ENCODE data around the gene ANO4.
"Not testable (repeated sequence)": the region's sequence is repeated elsewhere in the genome, so short reads cannot be mapped to it uniquely, and the experiment has no call there.

The ANO4 gene

DNA sequence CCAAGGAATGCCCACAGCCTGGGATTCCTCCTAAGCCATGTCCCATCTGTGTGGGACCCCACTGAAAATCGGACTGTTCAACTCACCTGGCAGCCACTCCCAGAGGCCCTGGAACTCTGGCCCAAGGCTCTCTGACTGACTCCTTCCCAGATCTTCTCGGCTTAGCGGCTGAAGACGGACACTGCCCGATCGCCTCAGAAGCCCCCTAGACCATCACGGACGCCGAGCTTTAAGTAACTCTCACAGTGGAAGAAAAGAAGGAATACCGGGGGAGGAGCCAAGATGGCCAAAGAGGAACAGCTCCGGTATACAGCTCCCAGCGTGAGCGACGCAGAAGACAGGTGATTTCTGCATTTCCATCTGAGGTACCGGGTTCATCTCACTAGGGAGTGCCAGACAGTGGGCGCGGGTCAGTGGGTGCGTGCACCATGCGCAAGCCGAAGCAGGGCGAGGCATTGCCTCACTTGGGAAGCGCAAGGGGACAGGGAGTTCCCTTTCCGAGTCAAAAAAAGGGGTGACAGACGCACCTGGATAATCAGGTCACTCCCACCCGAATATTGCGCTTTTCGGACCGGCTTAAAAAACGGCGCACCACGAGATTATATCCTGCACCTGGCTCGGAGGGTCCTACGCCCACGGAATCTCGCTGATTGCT is 351.3 kb downstream of the ANO4 start:
- not testable (repeated sequence) for H3K79me1 ChIP-seq (ENCODE audit: low read depth, low read length); H3K14ac ChIP-seq (ENCODE audit: low read length); H4K91ac ChIP-seq (ENCODE audit: low read depth, low read length, poor library complexity); H3K27ac ChIP-seq (replicated peaks; ENCODE audit: low read length); H4K8ac ChIP-seq (ENCODE audit: low read depth, low read length); H3K23ac ChIP-seq (ENCODE audit: low read depth, low read length, poor library complexity); H2BK15ac ChIP-seq (ENCODE audit: low read length); H2AK5ac ChIP-seq (ENCODE audit: low read depth, low read length); H3K9me3 ChIP-seq (replicated peaks in 1 of 2; ENCODE audit: control insufficient read depth in 2 of 2, insufficient read depth in 1 of 2, low read depth in 1 of 2, low read length in 2 of 2); H2BK120ac ChIP-seq (ENCODE audit: low read depth, low read length); H3K4ac ChIP-seq (ENCODE audit: low read length); H3K18ac ChIP-seq (ENCODE audit: low read length); DNase-seq (ENCODE audit: low spot score); H2BK12ac ChIP-seq (ENCODE audit: low read length); H3K4me2 ChIP-seq (ENCODE audit: insufficient read depth, low read length, poor library complexity, severe bottlenecking); H3K27me3 ChIP-seq (ENCODE audit: control insufficient read depth in 3 of 3, insufficient read depth in 3 of 3, low read depth in 1 of 3, low read length in 3 of 3); H3K36me3 ChIP-seq (replicated peaks in 1 of 2; ENCODE audit: control insufficient read depth in 2 of 2, insufficient read depth in 2 of 2, low read length in 2 of 2); H3K4me1 ChIP-seq (ENCODE audit: control insufficient read depth in 2 of 2, insufficient read depth in 1 of 2, low read depth in 1 of 2, low read length in 2 of 2); H2BK5ac ChIP-seq (ENCODE audit: low read length); H3K9ac ChIP-seq (ENCODE audit: low read depth, low read length, poor library complexity)
- H2AFZ ChIP-seq (ENCODE audit: low read length): peak overlapping the region; percentile 59
- no CpG with 5 or more reads among the region's 35 CpGs for WGBS, 2 donors (ENCODE audit: extremely low coverage in 2 of 2, insufficient read length in 2 of 2, insufficient replicate concordance in 1 of 2)
- H3K4me3 ChIP-seq (ENCODE audit: low read length in 2 of 2): peak overlapping the region in 1 of 2 donors; percentile 60

DNA sequence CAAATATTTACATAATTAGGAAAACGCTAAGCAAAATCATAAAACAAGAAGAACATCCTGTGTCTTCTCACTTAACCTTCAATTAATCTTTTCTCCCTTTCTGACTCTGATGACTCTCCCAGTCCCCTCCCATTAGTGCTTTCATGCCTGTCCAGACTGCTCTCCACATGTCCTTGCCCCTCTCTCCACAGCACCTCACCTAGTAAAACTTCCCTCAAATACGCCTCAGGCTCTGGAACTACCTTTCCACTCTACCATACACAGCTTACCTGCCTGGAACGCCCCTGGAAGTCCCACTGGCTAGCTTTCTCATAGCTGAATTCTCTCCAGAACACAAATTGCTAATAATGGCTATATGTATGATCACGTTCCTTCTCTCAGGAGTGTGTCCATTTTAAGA is 370.7 kb downstream of the ANO4 start:
- H2AFZ ChIP-seq (ENCODE audit: low read length): no peak overlapping the region
- no peak overlapping the region for H2BK12ac ChIP-seq (ENCODE audit: low read length)
- H3K23ac ChIP-seq (ENCODE audit: low read depth, low read length, poor library complexity): no peak overlapping the region

GRCh38 chr12:101166866-101167265 is 372.3 kb downstream of the ANO4 start:
- Histone ChIP-seq H3K23ac (ENCODE audit: low read depth, low read length, poor library complexity) (no peak overlapping the region), H2AK5ac (ENCODE audit: low read depth, low read length) (no peak overlapping the region), H3K27me3 (ENCODE audit: control insufficient read depth in 3 of 3, insufficient read depth in 3 of 3, low read depth in 1 of 3, low read length in 3 of 3) (no peaks in the 10 kb centered on the region), H3K9ac (ENCODE audit: low read depth, low read length, poor library complexity) (no peak overlapping the region), H3K4me1 (ENCODE audit: control insufficient read depth in 2 of 2, insufficient read depth in 1 of 2, low read depth in 1 of 2, low read length in 2 of 2) (no peaks in the 10 kb centered on the region), H3K79me1 (ENCODE audit: low read depth, low read length) (no peaks in the 10 kb centered on the region), H2BK120ac (ENCODE audit: low read depth, low read length) (no peak overlapping the region), H2BK15ac (ENCODE audit: low read length) (no peak overlapping the region), H3K4me2 (ENCODE audit: insufficient read depth, low read length, poor library complexity, severe bottlenecking) (no peak overlapping the region), H4K8ac (ENCODE audit: low read depth, low read length) (no peak overlapping the region), H3K36me3 (replicated peaks in 1 of 2; ENCODE audit: control insufficient read depth in 2 of 2, insufficient read depth in 2 of 2, low read length in 2 of 2) (no peaks in the 10 kb centered on the region), H3K4ac (ENCODE audit: low read length) (no peak overlapping the region), H3K27ac (replicated peaks; ENCODE audit: low read length) (no peak overlapping the region), H2AFZ (ENCODE audit: low read length) (no peak overlapping the region), H3K14ac (ENCODE audit: low read length) (no peak overlapping the region), H2BK12ac (ENCODE audit: low read length) (no peak overlapping the region), H3K18ac (ENCODE audit: low read length) (no peak overlapping the region), H3K4me3 (ENCODE audit: low read length in 2 of 2) (no peak overlapping the region), H3K9me3 (replicated peaks in 1 of 2; ENCODE audit: control insufficient read depth in 2 of 2, insufficient read depth in 1 of 2, low read depth in 1 of 2, low read length in 2 of 2) (no peaks in the 10 kb centered on the region), H4K91ac (ENCODE audit: low read depth, low read length, poor library complexity) (no peak overlapping the region), H2BK5ac (ENCODE audit: low read length) (no peak overlapping the region)
- WGBS, 2 donors (ENCODE audit: extremely low coverage in 2 of 2, insufficient read length in 2 of 2, insufficient replicate concordance in 1 of 2): no CpG with 5 or more reads among the region's 5 CpGs
- DNase-seq (ENCODE audit: low spot score): no peak

More for the DNA sequence above, 370.7 kb downstream of the ANO4 start:
- Histone ChIP-seq H3K4ac (ENCODE audit: low read length) (no peak overlapping the region), H3K27ac (replicated peaks; ENCODE audit: low read length) (no peak overlapping the region), H2AK5ac (ENCODE audit: low read depth, low read length) (no peak overlapping the region), H3K14ac (ENCODE audit: low read length) (no peak overlapping the region), H3K4me2 (ENCODE audit: insufficient read depth, low read length, poor library complexity, severe bottlenecking) (no peak overlapping the region), H2BK120ac (ENCODE audit: low read depth, low read length) (no peak overlapping the region), H3K79me1 (ENCODE audit: low read depth, low read length) (no peaks in the 10 kb centered on the region), H3K9me3 (replicated peaks in 1 of 2; ENCODE audit: control insufficient read depth in 2 of 2, insufficient read depth in 1 of 2, low read depth in 1 of 2, low read length in 2 of 2) (no peaks in the 10 kb centered on the region), H4K91ac (ENCODE audit: low read depth, low read length, poor library complexity) (no peak overlapping the region), H3K4me1 (ENCODE audit: control insufficient read depth in 2 of 2, insufficient read depth in 1 of 2, low read depth in 1 of 2, low read length in 2 of 2) (no peaks in the 10 kb centered on the region), H2BK5ac (ENCODE audit: low read length) (no peak overlapping the region), H3K36me3 (replicated peaks in 1 of 2; ENCODE audit: control insufficient read depth in 2 of 2, insufficient read depth in 2 of 2, low read length in 2 of 2) (no peaks in the 10 kb centered on the region), H3K9ac (ENCODE audit: low read depth, low read length, poor library complexity) (no peak overlapping the region), H3K18ac (ENCODE audit: low read length) (no peak overlapping the region), H2BK15ac (ENCODE audit: low read length) (no peak overlapping the region), H3K4me3 (ENCODE audit: low read length in 2 of 2) (no peak overlapping the region), H4K8ac (ENCODE audit: low read depth, low read length) (no peak overlapping the region), H3K27me3 (ENCODE audit: control insufficient read depth in 3 of 3, insufficient read depth in 3 of 3, low read depth in 1 of 3, low read length in 3 of 3) (no peaks in the 10 kb centered on the region)
- no peak for DNase-seq (ENCODE audit: low spot score)
- WGBS, 2 donors (ENCODE audit: extremely low coverage in 2 of 2, insufficient read length in 2 of 2, insufficient replicate concordance in 1 of 2): no CpG with 5 or more reads among the region's 4 CpGs

DNA sequence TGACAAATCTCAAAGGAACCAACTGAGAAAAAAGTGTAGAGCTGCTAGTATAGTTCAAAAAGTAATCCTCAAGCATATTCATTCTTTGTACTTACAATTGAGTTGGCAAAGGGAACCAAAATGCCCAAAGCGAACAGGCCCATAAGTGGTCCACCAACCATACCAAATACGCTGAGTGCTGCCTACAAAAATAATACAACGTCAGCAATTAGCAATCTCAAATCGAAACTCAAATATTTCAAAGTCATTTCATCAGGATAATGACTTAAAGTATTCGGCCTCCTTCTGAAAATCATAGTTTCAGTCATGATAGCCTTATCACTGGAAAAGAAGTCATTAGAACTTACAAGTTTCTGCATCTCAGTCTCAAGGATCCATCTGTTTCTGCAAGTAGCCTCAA is 373.4 kb downstream of the ANO4 start:
- H2BK120ac ChIP-seq (ENCODE audit: low read depth, low read length): no peak overlapping the region
- no peak overlapping the region for H2BK5ac ChIP-seq (ENCODE audit: low read length)
- H4K91ac ChIP-seq (ENCODE audit: low read depth, low read length, poor library complexity): no peak overlapping the region
- H2BK12ac ChIP-seq (ENCODE audit: low read length): no peak overlapping the region
- no peak overlapping the region for H3K9ac ChIP-seq (ENCODE audit: low read depth, low read length, poor library complexity)
- no peak overlapping the region for H2AFZ ChIP-seq (ENCODE audit: low read length)
- no peak overlapping the region for H3K18ac ChIP-seq (ENCODE audit: low read length)
- H3K36me3 ChIP-seq (replicated peaks in 1 of 2; ENCODE audit: control insufficient read depth in 2 of 2, insufficient read depth in 2 of 2, low read length in 2 of 2): no peaks in the 10 kb centered on the region
- H3K9me3 ChIP-seq (replicated peaks in 1 of 2; ENCODE audit: control insufficient read depth in 2 of 2, insufficient read depth in 1 of 2, low read depth in 1 of 2, low read length in 2 of 2): no peaks in the 10 kb centered on the region
- no peaks in the 10 kb centered on the region for H3K27me3 ChIP-seq (ENCODE audit: control insufficient read depth in 3 of 3, insufficient read depth in 3 of 3, low read depth in 1 of 3, low read length in 3 of 3)
- no peak overlapping the region for H3K23ac ChIP-seq (ENCODE audit: low read depth, low read length, poor library complexity)
- no peak overlapping the region for H3K27ac ChIP-seq (replicated peaks; ENCODE audit: low read length)
- H2AK5ac ChIP-seq (ENCODE audit: low read depth, low read length): no peak overlapping the region
- H3K14ac ChIP-seq (ENCODE audit: low read length): no peak overlapping the region
- H3K4me1 ChIP-seq (ENCODE audit: control insufficient read depth in 2 of 2, insufficient read depth in 1 of 2, low read depth in 1 of 2, low read length in 2 of 2): no peaks in the 10 kb centered on the region
- no peaks in the 10 kb centered on the region for H3K79me1 ChIP-seq (ENCODE audit: low read depth, low read length)
- no CpG with 5 or more reads among the region's 5 CpGs for WGBS, 2 donors (ENCODE audit: extremely low coverage in 2 of 2, insufficient read length in 2 of 2, insufficient replicate concordance in 1 of 2)
- no peak overlapping the region for H3K4ac ChIP-seq (ENCODE audit: low read length)
- no peak for DNase-seq (ENCODE audit: low spot score)
- no peak overlapping the region for H2BK15ac ChIP-seq (ENCODE audit: low read length)
- no peak overlapping the region for H4K8ac ChIP-seq (ENCODE audit: low read depth, low read length)
- no peak overlapping the region for H3K4me3 ChIP-seq (ENCODE audit: low read length in 2 of 2)
- H3K4me2 ChIP-seq (ENCODE audit: insufficient read depth, low read length, poor library complexity, severe bottlenecking): no peak overlapping the region
